HUDEP-2 (cell line): ENCODE measurements around the gene GALNT9.

Source experiments
- DNase-seq, 76 experiments: peaks; one replicate each; lab custom pipeline; 2025; ENCODE audit not compliant: unreplicated experiment in 76 of 76; lab: John Stamatoyannopoulos, UW

Gene GALNT9

DNA sequence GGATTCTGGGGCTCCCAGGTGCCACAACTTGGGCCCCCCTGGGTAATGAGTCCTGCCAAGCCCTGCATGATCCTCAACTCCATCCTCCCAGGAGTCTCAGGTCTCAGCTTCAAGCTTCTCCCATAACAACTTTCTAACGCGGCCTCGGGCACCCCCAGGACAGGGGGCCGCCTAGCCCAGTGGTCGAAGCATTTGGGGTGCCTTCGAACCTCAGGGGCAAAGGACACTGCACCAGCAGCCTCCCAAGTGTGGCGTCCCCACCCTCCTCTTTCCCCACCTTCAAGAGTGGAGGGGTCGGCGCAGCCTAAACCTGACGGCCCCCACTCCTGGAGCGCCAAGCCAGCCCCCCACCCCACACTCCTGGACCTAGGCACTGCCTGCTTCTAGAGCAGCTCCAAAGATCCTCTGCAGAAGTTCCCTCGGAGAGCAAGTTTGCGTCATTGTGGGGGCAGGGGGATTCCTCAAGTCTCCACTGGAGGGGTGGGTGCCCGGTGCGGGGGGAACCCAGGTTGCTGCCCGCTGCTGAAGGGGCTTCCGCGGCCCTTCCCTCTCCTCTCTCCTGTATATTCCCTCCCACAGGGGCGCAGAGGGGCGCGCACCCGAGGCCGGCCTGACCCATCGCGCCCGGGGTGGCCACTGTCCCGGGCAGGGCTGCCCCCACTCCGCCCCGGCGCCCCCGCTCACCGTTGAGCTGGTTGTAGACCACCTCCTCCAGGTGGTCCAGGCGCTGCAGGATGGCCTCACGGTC lies 933 bp downstream of the GALNT9 start:
- DNase-seq, result no peak

DNA sequence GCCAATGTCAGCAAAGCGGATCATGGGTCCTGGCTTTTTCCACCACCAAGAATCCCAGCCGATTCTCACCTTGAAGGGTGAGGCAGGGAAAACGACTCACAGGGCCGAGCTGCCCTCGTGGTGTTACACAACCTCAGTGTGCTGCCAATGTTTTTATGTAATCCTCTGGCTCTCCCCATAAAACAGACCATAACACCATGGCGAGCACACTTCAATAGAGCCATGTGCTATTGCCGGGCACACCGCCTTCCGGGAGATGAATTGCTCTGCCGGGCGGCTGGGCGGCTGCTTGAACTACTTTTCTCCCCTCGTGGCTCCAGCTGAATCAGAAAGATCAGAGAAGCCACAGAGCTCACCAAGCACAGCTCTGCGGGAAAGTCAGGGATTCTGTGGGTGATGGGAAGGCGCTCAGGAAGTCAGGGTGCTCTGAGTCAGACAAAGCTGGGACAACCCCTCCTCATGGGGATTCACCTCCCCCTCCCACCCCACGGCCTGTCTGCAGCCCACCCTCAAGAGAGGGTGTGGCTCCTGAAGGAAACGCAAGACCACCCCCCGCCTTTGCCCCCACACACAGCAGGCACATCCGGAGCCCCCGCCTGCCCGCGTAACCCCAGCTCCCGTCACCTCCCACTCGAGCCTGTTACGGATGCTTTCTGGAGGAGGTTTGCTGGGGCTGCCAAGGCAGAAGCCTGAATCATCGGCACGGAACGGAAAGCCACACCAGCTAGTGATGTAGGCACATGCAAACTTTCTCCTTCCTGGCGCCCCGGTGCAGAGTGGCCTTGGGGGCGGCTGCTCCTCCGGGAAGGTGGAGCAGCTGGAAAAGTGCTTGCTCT lies 1.8 kb downstream of the GALNT9 start:
- DNase-seq, result no peak

DNA sequence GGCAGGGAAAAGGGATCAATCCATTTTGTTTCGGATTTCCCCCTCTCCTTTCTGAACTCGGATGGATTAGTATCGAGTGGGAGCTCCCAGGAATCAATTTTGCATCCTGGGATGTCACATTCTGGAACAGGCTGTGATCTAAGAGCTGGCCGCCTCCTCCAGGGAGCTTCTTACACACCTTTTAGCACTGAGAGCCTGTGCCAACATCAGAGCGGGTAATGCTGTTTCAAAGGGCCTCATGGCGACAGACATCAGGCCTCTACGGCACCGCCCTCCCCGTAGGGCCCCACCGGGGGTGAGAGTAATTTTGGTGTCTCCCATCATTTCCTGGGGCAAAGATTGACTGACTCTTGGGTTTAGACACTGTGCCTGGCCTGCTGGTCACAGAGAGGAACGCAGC lies 2.7 kb downstream of the GALNT9 start:
- DNase-seq, result no peak

DNA sequence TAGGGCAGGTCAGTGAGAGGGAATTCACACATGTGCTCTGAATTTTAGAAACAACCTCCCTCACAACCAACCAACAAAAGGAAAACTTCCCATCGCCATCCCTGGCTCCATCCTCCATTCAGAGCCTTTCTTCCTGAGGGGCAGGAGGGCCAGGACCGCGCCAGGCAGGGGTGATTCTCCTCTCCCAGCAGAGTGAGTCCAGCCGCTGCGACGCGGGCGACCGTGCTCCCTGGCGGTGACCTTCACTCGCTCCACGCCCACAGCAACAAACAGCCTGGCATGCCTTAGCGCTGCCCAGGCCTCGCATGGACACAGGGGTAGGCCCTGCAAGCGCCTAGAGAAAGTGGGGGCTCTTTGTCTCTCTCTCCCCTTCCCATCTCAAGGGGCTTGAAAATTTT lies 3.7 kb downstream of the GALNT9 start:
- no peak for DNase-seq

DNA sequence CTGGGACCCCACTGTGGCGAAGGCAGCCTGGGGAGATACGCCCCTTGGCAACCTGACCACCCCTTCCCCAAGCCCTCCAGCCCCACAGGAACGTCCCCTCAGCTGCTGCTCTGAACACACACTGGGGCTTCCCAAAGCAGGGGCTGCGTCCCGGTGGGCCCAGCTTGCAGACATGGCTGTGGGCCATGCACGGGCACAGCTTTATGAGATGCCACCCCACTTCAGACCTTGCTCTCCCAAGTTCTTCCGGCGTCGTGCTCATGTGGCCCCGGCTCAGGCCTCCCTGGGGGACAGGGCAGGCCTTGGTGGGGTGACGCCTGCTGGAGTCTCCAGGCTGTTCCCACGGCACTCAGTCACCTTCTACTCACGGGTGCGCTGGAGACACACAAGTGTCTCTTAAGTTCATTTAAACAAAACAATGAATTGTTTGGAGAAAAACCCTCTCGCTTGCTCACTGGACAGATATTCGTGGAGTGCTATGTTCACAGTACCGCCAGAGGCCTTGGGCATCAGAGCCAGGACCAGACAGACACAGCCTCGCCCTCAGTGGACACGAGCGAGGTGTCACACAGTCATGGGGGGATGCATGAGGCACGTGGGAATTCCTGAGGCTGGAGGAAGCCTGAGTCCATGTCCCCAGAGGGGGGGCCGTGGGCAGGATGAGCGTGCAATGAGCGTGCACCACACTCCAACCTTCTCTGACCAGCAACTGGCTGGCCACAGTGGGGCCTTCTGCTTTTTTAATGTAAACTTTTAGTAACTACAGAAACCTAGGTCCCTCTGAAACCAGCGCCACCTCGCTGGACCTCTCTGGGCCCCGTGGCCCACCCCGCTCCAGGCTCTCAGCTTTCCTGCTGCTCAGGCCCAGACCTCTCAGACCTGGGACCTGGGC lies 4.3 kb downstream of the GALNT9 start:
- DNase-seq, result no peak

DNA sequence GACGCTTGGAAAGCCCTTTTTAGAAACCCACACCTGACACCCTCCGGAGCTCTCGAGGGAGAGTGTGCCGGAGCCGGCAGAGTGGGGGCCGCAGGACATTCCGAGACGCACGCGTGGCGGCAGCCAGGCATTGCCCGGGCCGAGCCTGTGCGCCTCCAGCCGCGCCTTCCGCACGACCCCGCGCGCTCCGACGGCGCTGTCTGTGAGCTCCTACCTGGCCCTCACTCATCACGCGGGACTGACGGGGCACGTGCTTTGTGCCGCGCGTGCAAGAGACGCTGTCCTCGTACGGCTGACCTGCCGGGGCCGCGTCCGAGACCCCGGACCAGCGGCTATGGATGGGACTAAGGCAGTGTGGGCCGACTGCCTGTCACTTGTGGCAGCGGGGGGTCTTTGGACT lies 5.2 kb downstream of the GALNT9 start:
- no peak for DNase-seq

DNA sequence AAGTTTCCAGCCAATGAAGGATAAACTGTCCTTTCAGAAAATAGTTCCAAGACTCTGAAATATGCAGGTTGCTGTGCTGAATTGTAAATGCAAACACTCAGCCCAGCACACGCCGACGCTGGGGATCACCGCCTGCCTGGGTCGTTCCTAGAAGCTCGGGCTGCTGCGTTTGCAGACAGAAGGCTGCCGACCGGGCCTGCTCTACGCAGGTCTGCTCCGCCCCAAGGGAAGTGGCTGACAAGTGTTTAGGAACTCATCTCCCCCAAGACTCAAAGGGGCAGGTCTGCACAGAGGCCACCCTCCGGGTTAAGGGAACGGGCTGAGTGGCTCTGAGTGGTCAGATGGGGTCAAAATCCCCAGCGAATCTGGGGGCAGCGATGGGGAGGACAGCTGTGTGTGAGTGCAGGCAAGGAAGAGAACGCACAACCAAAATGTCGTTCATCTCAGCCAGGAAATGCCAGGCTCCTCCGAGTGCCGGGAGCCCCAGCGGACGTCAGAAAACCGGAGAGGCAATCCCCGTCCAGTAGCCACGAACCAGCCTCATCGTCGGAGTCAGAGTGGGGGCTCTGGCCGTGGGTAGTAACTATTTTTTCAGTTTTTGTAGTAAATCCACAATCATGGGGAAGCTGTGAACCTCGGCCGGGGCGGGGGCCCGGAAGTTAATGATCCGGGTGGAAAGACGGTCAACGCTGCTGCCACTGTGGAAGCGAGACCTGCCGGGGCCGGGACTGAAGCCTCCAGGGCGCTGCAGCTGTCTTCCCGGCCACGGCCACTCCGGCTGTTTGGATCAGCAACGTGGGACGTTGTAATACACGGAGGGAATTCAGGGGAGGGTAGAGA lies 6.0 kb downstream of the GALNT9 start:
- no peak for DNase-seq

DNA sequence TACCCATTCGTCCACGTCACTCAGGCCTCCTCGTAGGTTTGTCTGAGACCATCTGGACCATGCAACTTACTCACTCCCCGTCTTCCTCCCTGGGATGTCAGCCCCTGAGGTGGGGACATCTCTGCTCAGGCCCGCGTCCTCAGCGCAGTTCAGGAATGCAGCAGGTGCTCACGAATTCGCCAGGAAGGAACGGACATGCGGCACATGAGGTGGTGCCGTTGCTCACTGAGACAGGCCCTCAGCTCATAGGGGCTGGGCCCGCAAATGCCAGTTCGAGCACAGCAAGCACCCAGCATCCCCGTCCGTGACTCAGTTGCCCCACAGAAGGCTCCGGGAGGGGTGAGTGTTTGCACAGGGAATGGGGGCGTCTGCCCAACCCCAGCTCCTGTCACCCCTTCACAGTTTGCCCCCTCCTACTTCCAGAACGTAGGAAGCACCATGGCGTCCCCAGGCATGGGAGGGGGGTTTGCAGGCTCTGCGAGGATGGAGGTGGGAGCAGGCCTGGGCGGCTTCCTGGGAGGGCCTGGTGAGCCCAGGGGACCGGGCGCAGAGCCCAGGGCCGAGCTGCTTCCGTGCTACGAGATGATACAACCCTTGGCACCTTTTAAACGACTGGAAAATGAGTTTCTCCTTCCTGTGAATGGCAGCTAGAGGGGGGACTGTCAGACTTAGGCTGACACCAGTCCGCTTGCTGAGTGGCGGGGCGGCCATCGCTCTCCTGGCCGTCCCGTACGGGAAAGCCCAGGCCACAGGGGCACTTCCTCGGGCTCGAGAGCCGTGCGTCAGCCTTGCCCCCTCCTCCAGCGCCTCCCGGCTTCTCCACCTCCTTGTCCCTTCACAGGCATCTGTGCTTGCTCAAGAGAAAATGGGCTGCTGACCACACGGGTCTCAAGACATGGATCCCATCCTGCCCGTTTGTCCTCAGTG lies 6.9 kb downstream of the GALNT9 start:
- no peak for DNase-seq

DNA sequence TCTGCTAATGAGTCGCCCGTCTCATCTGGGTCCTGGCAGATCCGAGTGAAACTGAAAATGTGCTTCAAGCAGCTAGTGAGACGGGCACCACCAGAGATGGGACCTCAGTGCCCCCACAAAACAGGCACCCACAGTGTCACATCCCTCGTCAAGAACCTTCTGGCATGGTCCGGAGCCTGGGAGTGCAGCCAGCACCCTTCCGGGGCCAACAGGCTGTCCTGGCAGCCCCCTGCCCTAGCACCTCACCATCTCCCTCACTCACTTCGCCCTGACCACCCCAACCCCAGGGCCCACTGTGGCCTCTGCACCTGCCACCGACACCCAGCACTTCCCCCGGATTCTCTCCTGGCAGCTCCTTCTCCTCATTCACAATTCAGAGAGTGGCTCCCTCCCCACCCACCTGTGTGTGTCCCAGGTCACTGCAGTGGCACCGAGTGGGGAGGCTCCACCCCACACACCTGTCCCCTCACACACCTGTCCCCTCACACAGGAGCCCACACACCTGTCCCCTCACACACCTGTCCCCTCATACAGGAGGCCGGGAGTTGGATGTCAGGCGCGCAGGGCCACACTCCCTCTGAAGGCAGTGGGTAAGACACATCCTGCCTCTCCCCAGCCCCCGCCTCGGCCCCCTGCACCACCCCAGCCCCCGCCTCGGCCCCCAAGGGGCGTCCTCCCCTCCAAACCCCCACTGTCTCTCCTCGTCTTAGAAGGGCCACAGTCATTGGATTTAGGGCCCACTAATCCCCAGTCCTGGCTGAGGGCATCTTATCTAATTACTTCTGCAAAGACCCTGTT lies 7.9 kb downstream of the GALNT9 start:
- DNase-seq, result no peak

DNA sequence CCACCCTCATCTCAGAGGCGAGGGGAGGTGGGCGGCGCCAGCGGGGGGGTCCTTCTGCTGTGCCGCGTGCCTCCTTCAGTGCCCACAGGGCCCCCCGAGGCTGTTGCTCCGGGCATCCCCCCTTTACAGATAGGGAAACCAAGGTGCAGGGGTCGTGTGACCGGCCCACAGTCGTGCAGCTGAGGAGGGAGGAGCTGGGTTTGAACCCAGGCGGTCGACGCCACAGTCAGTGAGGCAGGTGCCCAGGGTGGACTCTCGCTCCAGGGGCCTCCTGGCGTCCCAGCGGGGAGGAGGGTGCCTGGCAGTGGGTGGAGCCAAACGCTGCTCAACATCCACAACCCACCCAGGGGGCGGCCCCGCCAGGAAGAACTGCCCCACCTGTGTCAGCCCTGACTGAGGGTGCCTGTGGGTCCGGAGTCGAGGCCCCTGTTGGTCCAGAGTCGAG lies 8.6 kb downstream of the GALNT9 start:
- no peak for DNase-seq

DNA sequence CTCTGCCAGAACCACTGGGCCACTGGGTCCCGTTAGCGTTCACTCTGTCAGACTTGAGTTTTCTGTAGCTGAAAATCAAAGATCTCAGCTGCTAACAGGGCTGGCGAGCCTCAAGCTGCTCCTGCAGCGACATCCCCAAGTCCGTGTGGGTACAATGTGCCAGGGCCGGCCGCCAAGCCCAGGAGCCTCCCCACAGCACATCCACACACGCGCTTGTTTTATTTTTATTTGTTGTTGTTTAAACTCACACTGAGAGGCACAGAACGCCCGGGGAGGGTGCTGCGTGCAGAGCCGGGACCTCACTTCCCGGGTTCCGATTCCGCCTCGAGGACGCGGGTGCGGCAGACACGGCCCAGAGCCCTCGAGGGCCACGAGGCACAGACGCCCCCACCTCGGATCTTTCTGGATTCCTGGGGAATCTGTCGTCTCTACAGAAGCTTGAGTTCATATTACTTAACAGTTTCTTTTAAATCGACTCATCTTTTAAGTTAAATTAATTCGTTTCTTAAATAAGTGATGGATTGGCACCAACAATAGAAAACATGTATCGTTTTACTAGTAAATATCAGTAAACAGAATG lies 9.3 kb downstream of the GALNT9 start:
- no peak for DNase-seq

DNA sequence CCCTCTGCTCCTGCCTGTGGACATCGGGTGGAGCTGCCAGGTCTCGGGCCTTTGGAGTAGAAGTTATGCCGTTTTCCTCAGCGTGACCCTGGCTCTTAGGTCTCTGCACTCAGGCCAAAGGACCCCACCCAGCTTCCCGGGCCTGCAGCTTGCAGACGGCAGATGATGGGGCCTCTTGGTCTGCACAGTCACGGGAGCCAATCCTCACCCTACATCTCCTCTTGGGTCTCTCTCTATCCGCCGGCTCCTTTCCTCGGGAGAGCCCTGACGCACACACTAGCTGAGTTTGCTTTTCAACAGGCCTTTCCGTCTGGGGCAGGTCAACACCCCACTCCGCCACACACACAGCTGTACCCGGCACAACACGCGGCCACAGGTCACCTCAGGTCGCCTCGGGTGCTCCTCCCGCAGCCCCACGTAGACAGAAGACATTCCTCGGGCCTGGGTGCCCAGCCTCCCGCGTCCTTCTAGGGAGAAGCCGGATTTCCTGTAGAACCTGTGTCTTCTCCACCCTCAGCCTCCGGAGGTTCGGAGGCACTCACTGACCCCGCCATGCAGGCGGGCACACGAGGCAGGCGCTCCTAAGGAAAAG lies 9.9 kb downstream of the GALNT9 start:
- DNase-seq, result no peak

DNA sequence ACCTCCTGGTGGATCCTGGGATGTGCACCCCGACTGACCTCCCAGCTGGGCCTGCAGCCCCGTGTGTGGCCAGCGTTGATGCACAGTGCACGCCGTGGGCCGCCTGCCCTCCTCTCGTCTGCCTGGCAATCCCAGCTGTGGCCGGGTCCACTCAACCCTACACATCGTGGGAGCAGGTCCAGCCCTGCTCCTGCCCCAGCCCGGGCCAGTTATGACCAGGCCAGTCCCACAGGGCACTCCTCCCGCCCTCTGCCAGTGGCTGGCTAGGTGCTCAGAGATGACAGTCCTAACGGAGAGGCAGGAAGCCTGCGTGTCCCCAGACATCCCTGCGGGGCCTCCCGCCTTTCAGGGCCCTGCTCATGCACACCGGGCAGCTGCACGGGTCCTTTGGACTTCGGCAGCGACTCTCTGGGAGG lies 10.8 kb downstream of the GALNT9 start:
- no peak for DNase-seq

DNA sequence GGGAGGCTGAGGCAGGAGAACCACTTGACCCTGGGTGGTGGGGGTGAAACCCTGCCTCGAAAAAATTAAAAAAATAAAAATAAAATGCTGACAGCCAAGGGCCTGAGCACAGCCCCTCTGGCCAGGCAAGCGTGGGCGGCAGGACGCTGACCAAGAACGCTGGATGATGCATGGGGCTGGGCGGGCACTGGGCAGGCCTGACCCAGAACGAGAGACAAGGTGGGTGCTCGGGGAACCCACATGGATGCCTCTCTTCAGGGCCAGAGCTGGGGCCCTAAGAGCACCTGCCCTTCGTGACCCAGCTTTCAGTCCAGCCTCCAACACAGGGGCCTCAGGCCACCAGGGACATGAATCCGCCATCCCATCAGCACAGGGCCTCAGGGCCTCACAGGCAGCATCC lies 11.3 kb downstream of the GALNT9 start:
- peak in 2 of 76 experiments; percentile 2 to 11 for DNase-seq

DNA sequence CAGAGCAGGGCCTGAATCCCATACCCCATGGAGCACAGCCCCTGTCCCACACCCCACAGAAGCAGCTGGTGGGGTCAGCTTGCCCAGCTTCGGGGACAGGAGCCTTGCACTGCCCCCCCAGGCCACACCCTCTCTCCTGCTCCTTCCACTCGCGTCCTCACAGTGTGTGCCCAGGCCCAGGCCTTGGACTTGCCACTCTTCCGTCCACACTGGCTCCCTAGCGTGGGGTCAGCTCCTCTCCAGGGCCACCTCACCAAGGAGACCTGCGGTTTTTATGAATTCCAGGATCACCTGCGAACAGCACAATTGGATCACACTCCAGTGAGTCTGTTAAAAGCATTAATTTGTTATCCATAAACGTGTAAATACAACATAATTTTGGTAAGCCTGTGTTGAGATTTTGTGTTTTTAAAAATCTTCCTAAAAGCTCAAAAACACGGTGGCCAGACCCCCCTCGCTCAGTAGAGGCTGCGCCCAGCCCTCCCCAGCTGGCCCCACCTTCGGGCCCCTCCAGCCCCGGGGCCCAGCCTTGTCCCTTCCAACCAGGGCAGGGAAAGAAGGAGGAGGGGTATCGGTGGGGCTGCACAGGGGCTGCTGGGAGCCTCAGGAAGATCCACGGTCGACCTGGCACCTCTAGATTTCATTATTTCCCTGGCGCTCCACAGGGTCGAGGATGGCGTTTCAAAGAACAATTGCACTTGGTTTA lies 12.0 kb downstream of the GALNT9 start:
- no peak for DNase-seq

DNA sequence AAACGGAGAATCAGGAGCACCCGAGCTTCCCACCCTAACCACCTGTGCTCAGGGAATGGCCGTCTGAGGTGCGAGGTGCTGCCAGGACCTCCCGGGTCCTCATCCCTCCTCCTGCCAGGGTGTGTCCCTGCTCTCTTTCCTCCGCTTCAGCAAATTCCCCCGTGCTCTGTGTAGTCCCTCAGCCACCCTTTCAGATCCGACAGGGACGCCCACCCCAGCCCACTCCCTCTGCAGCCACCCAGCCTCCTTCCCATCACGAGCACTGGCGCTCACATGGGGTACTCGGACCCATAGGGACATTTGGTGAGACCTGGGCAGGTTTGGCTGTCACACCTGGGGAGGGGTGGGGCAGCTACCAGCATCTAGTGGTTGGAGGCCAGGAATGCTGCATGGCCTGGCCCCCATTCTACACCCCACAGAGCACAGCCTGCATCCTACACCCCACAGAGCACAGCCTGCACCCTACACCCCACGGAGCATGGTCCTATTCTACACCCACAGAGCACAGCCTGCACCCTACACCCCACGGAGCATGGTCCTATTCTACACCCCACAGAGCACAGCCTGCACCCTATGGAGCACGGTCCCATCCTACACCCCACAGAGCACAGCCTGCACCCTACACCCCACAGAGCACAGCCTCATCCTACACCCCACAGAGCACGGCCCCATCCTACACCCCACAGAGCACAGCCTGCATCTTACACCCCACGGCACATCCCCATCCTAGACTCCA lies 12.7 kb downstream of the GALNT9 start:
- no peak for DNase-seq
